Nephron progenitor cell (in vitro differentiated cells): ENCODE results near the gene RTN4IP1.

Experiments
- DNase-seq: peaks from one replicate; pipeline ENCODE4 v3.0.0; 2021
- H3K27ac Mint-ChIP-seq: 2 replicates; pipeline ENCODE4 v1.8.0; 2021; ENCODE audit warnings: mild to moderate bottlenecking, moderate library complexity, mixed read lengths
- H3K27me3 Mint-ChIP-seq: 2 replicates; pipeline ENCODE4 v1.8.0; 2021; ENCODE audit warnings: mild to moderate bottlenecking, low read depth, mixed read lengths; ENCODE audit not compliant: poor library complexity
- H3K36me3 Mint-ChIP-seq: 2 replicates; pipeline ENCODE4 v1.8.0; 2021; ENCODE audit warnings: low read depth, mixed read lengths
- H3K4me1 Mint-ChIP-seq: 2 replicates; pipeline ENCODE4 v1.8.0; 2021; ENCODE audit warnings: mixed read lengths
- H3K4me3 Mint-ChIP-seq: 2 replicates; pipeline ENCODE4 v1.8.0; 2021; ENCODE audit warnings: mild to moderate bottlenecking, moderate library complexity, mixed read lengths
- H3K9me3 Mint-ChIP-seq: 2 replicates; pipeline ENCODE4 v1.8.0; 2021; ENCODE audit warnings: mild to moderate bottlenecking, moderate library complexity, mixed read lengths
- TF ChIP-seq, protein P1 (sequence below): fragments of 200-600 bp; sonication (generic); IDR thresholded peaks from 2 replicates; pipeline ENCODE4 v1.5.0; 2021; ENCODE audit warnings: antibody characterized with exemption

The RTN4IP1 gene

GRCh38 chr6:106648651-106649308, 19.5 kb upstream of the RTN4IP1 start:
- H3K36me3 Mint-ChIP-seq = peaks cover 73% of the 10 kb centered on the region
- no peaks in the 10 kb centered on the region for H3K4me1 Mint-ChIP-seq
- TF ChIP-seq, protein P1, sequence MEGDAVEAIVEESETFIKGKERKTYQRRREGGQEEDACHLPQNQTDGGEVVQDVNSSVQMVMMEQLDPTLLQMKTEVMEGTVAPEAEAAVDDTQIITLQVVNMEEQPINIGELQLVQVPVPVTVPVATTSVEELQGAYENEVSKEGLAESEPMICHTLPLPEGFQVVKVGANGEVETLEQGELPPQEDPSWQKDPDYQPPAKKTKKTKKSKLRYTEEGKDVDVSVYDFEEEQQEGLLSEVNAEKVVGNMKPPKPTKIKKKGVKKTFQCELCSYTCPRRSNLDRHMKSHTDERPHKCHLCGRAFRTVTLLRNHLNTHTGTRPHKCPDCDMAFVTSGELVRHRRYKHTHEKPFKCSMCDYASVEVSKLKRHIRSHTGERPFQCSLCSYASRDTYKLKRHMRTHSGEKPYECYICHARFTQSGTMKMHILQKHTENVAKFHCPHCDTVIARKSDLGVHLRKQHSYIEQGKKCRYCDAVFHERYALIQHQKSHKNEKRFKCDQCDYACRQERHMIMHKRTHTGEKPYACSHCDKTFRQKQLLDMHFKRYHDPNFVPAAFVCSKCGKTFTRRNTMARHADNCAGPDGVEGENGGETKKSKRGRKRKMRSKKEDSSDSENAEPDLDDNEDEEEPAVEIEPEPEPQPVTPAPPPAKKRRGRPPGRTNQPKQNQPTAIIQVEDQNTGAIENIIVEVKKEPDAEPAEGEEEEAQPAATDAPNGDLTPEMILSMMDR = no peak
- peaks cover 3% of the 10 kb centered on the region for H3K9me3 Mint-ChIP-seq
- H3K27me3 Mint-ChIP-seq = no peaks in the 10 kb centered on the region
- DNase-seq = no peak
- H3K4me3 Mint-ChIP-seq = no peak overlapping the region
- H3K27ac Mint-ChIP-seq = no peak overlapping the region

- H3K36me3 Mint-ChIP-seq = peaks cover 78% of the 10 kb centered on the region
- DNase-seq = no peak
- no peaks in the 10 kb centered on the region for H3K27me3 Mint-ChIP-seq
- no peaks in the 10 kb centered on the region for H3K4me1 Mint-ChIP-seq
- H3K27ac Mint-ChIP-seq = no peak overlapping the region
- TF ChIP-seq, protein P1 = no peak
- peaks cover 3% of the 10 kb centered on the region for H3K9me3 Mint-ChIP-seq
- no peak overlapping the region for H3K4me3 Mint-ChIP-seq
Measured at GRCh38 chr6:106643061-106643460, 13.8 kb upstream of the RTN4IP1 start.

GRCh38 chr6:106642476-106642875, 13.2 kb upstream of the RTN4IP1 start:
- no peak for DNase-seq
- Mint-ChIP-seq H3K27ac (no peak overlapping the region), H3K27me3 (no peaks in the 10 kb centered on the region), H3K9me3 (peaks cover 3% of the 10 kb centered on the region), H3K4me1 (peaks cover under 1% of the 10 kb centered on the region), H3K4me3 (no peak overlapping the region), H3K36me3 (peaks cover 83% of the 10 kb centered on the region)
- TF ChIP-seq, protein P1 = no peak

- Mint-ChIP-seq H3K4me1 (peaks cover 8% of the 10 kb centered on the region), H3K4me3 (no peak overlapping the region), H3K36me3 (peaks cover 69% of the 10 kb centered on the region), H3K9me3 (no peaks in the 10 kb centered on the region), H3K27me3 (no peaks in the 10 kb centered on the region), H3K27ac (no peak overlapping the region)
- DNase-seq = no peak
- TF ChIP-seq, protein P1 = no peak
Measured at GRCh38 chr6:106639812-106640211, 10.5 kb upstream of the RTN4IP1 start.

DNA sequence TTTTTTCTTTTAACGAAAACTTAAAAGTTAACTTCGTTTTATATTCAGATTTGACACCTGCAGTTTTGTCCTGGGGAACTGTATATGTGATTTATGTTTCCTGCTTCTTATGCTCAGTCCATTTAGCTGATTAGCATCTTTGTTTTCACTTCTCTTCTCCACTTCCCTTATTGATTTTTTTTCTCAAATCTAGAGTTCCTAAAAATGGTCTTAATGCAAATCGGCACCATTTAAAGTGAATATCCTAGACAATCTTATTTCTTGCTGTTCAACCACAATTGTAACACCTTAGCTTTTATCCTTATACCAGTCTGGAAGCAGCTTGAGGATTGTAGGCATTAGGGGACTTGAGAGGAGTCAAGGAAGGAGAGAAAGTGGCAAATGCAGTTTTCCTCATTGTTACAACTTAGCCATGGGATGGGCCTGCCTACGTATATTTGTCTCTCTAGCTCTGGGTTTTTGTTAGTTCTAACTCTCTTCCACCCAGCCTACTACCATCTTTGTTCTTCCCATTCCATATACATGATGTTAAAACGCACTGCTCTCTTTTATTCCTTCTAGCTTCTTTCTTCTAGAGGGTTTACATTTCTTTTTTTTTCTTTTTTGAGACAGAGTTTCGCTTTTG, 8.5 kb upstream of the RTN4IP1 start:
- no peak for DNase-seq
- TF ChIP-seq, protein P1 = no peak
- Mint-ChIP-seq H3K4me3 (no peak overlapping the region), H3K27me3 (no peaks in the 10 kb centered on the region), H3K36me3 (peaks cover 62% of the 10 kb centered on the region), H3K4me1 (peaks cover 8% of the 10 kb centered on the region), H3K27ac (no peak overlapping the region), H3K9me3 (no peaks in the 10 kb centered on the region)
